Lung (tissue), 12 donors: ENCODE measurements around the gene NCS1. TPM values are rescaled to one million over a fixed set of nuclear protein-coding genes. Genes with fewer than 3 reads are reported as not detected.

Source experiments
- ATAC-seq: fragments of 200-7000 bp; cut with Tn5 transposase; one replicate; pipeline ENCODE4 v1.9.1; 2020; ENCODE audit warnings: moderate number of reproducible peaks; ENCODE audit not compliant: insufficient read depth, low FRiP score
- DNase-seq, 3 donors: peaks; one replicate each; pipeline ENCODE4 v3.0.0-alpha.2; 2013 to 2017
- H3K27ac ChIP-seq, 2 donors: one replicate each; pipeline ENCODE4 v1.5.1; 2013; ENCODE audit warnings: mild to moderate bottlenecking in 2 of 2, moderate library complexity in 2 of 2, control low read depth in 1 of 2, inconsistent platforms in 1 of 2, low read depth in 1 of 2, low read length in 1 of 2
- H3K27me3 ChIP-seq, 3 donors: one replicate each; pipeline ENCODE4 v1.5.1; 2013; ENCODE audit warnings: low read length in 2 of 3; ENCODE audit not compliant: control insufficient read depth in 3 of 3, insufficient read depth in 3 of 3
- H3K36me3 ChIP-seq, 4 donors: one replicate each; pipeline ENCODE4 v1.5.1; 2013; ENCODE audit warnings: low read length in 4 of 4, mild to moderate bottlenecking in 1 of 4, moderate library complexity in 1 of 4; ENCODE audit not compliant: control insufficient read depth in 4 of 4, insufficient read depth in 4 of 4
- H3K4me1 ChIP-seq, 5 donors: one replicate each; pipeline ENCODE4 v1.5.1; 2013; ENCODE audit warnings: low read length in 5 of 5, mild to moderate bottlenecking in 2 of 5, moderate library complexity in 1 of 5; ENCODE audit not compliant: control insufficient read depth in 5 of 5, insufficient read depth in 5 of 5
- H3K4me3 ChIP-seq: one replicate; pipeline ENCODE4 v1.5.1; 2013; ENCODE audit warnings: mild to moderate bottlenecking, control low read depth, moderate library complexity
- H3K9ac ChIP-seq, 2 donors: one replicate each; pipeline ENCODE4 v1.5.1; 2013; ENCODE audit warnings: low read length in 2 of 2, control low read depth in 1 of 2; ENCODE audit not compliant: insufficient read depth in 1 of 2
- H3K9me3 ChIP-seq, 4 donors: one replicate each; pipeline ENCODE4 v1.5.1; 2013; ENCODE audit warnings: low read length in 3 of 4, mild to moderate bottlenecking in 1 of 4, moderate library complexity in 1 of 4; ENCODE audit not compliant: control insufficient read depth in 4 of 4, insufficient read depth in 3 of 4
- CTCF ChIP-seq: IDR thresholded peaks from 2 replicates; pipeline ENCODE4 v1.5.1; 2012; ENCODE audit warnings: mild to moderate bottlenecking; ENCODE audit errors: control extremely low read depth, extremely low read depth
- WGBS, 2 donors: extraction: QIAGEN DNeasy Blood & Tissue Kit; methylation state at CpG; one replicate each; pipeline ENCODE4 v1.1.7; 2013; 5-methylcytosine and 5-hydroxymethylcytosine counted together
- polyA plus RNA-seq, 2 donors: library from polyadenylated mRNA; stranded (reverse); fragments of 200-250 nt; gene quantifications; one replicate each; pipeline ENCODE4 v1.2.1, GENCODE V29; 2013
- total RNA-seq, 2 donors: library from RNA; depleted of rRNA in 1 of 2; stranded (reverse); fragments of >200 nt in 1 of 2; gene quantifications; one replicate each; pipeline ENCODE4 v1.2.1, GENCODE V29; 2014 to 2021
- donor health status: control.
- donor health status: control.
- donor health status: Bipolar disorder and iron deficiency.
- donor health status: healthy.
- donor health status: DM: yes; HTN: yes; CAD: no.

The NCS1 gene
- total and polyA plus RNA-seq, 4 donors = 5.8 to 27.5 (median 6.5) TPM

- Histone ChIP-seq H3K27ac (no peak overlapping the region), H3K9me3 (no peaks in the 10 kb centered on the region), H3K9ac (no peak overlapping the region), H3K4me3 (no peak overlapping the region), H3K27me3 (no peaks in the 10 kb centered on the region), H3K36me3 (no peaks in the 10 kb centered on the region), H3K4me1 (peaks cover 0 to 15% (median 0%) of the 10 kb centered on the region in 5 donors)
- ATAC-seq = no peak
- no peak for TF ChIP-seq CTCF
- no peak for DNase-seq
- WGBS, 2 donors = 89 to 93% methylated on average over 20 of the region's 20 CpGs
Observed at GRCh38 chr9:130211548-130212226, 39.5 kb downstream of the NCS1 start.

GRCh38 chr9:130212543-130213297 is 40.5 kb downstream of the NCS1 start:
- no peaks in the 10 kb centered on the region for H3K9me3 ChIP-seq
- DNase-seq (no peak), ATAC-seq (no peak)
- 79 to 82% methylated on average over 17 of the region's 17 CpGs for WGBS, 2 donors
- no peak overlapping the region for H3K27ac ChIP-seq
- H3K4me3 ChIP-seq = no peak overlapping the region
- H3K9ac ChIP-seq = no peak overlapping the region
- H3K36me3 ChIP-seq = no peaks in the 10 kb centered on the region
- H3K27me3 ChIP-seq = no peaks in the 10 kb centered on the region
- TF ChIP-seq CTCF = no peak
- H3K4me1 ChIP-seq = peaks cover 0 to 15% (median 0%) of the 10 kb centered on the region in 5 donors

- no peak for TF ChIP-seq CTCF
- Histone ChIP-seq H3K4me3 (no peak overlapping the region), H3K9ac (no peak overlapping the region), H3K27ac (no peak overlapping the region), H3K4me1 (peaks cover 0 to 12% (median 0%) of the 10 kb centered on the region in 5 donors), H3K36me3 (peaks cover 0 to 6% (median 3%) of the 10 kb centered on the region in 4 donors), H3K27me3 (no peaks in the 10 kb centered on the region), H3K9me3 (no peaks in the 10 kb centered on the region)
- DNase-seq = peak; percentile 65 to 69 (median 68)
- 80 to 88% methylated on average over 19 of the region's 19 CpGs for WGBS, 2 donors
- ATAC-seq = no peak
Observed at GRCh38 chr9:130213911-130214761, 41.9 kb downstream of the NCS1 start.
